ENCODE data around the gene MAT1A. TPM values are rescaled to one million over a fixed set of nuclear protein-coding genes. Genes with fewer than 3 reads are reported as not detected.

The MAT1A gene
- total and polyA plus RNA-seq, 2 of the 13 experiments (the other 11 are each of a cell fraction or from before 2014, with no cell fraction given) = 57.1 to 76.9 TPM

DNA sequence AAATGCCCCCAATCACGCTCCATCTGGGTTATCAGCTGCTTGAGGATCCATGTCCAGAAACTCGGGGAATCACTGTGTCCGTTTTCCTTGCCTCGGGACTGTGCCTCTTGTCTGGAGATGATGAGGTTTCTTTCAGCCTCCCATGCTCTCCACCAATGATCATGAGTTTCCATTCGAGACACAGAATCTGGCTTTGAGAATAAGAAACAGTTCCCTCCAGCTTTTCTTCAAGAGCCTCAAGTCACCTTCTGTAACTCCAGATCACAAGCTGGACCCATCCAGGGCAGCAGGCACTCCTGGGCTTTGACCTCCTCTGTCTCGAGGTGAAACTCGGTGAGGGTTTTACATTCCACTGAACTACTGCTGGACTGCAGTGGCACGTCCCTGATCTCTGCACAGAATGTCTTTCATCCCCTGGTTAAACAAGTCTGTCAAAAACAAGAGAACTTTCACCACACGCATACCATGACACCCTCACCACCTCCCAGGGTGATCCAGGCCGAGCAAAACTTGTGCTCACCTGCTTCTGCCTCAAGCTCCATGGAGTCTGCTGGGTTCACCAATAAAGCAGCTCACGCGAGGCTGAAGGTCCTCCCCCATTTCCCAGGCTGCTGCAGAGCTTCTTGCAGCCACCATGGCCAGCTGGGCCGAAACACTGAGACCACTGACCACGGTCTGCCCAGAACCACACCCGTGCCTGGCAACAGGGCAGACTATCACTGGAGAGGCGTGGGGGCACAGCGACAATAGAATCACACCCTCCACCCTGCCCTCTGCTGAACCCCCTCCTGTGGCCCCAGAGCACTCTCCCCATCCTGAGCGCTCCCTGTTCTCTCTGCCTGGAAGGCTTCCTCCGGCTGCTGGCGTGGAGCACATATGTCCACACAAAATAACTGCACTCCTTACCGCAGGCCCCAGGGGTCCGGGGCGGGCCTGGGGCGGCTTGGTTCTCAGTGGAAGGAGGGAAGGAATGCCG lies 25.1 kb downstream of the MAT1A start (continued):
- TF ChIP-seq EP300 (IDR thresholded peaks at IDR 0.05; ENCODE audit: low read depth in 2 of 2, low read length in 2 of 2) (peak in 1 of 2 experiments; percentile 73; a peak in 2 of 4 replicates), EP300 (CRISPR knock-in tag; IDR thresholded peaks at IDR 0.05; ENCODE audit: borderline replicate concordance) (peak; percentile 63; the same call in 1 of the 2 replicates), SNAI1 (CRISPR knock-in tag; IDR thresholded peaks at IDR 0.05; ENCODE audit: borderline replicate concordance) (no peak), HDAC1 (CRISPR knock-in tag; IDR thresholded peaks at IDR 0.05) (0 out of 2 replicates have a peak, but pooled peaks have one; percentile 52), ZNF3 (CRISPR knock-in tag; IDR thresholded peaks at IDR 0.05) (no peak), ZIK1 (CRISPR knock-in tag; IDR thresholded peaks at IDR 0.05; ENCODE audit: borderline replicate concordance, low read depth) (peak; percentile 77; the same call in 1 of the 2 replicates), HNF1B (CRISPR knock-in tag; IDR thresholded peaks at IDR 0.05) (peak; percentile 63), MTF2 (CRISPR knock-in tag; IDR thresholded peaks at IDR 0.05; ENCODE audit: borderline replicate concordance) (no peak), ZNF790 (CRISPR knock-in tag; IDR thresholded peaks at IDR 0.05; ENCODE audit: borderline replicate concordance) (no peak), HOXA3 (CRISPR knock-in tag; IDR thresholded peaks at IDR 0.05) (peak; percentile 69; the same call in 1 of the 2 replicates), ZNF414 (CRISPR knock-in tag; IDR thresholded peaks at IDR 0.05) (no peak), ZSCAN31 (CRISPR knock-in tag; IDR thresholded peaks at IDR 0.05; ENCODE audit: low read depth) (0 out of 2 replicates have a peak, but pooled peaks have one; percentile 47), MNT (IDR thresholded peaks at IDR 0.05) (no peak), GABPB1 (CRISPR knock-in tag; IDR thresholded peaks at IDR 0.05) (0 out of 2 replicates have a peak, but pooled peaks have one; percentile 16), HNF4G (IDR thresholded peaks at IDR 0.05; ENCODE audit: borderline replicate concordance, low read depth, low read length) (peak; percentile 46; the same call in 1 of the 2 replicates), HNF4G (CRISPR knock-in tag; IDR thresholded peaks at IDR 0.05; ENCODE audit: borderline replicate concordance, low read depth) (peak; percentile 50; the same call in 1 of the 2 replicates), ZNF780A (CRISPR knock-in tag; IDR thresholded peaks at IDR 0.05) (peak; percentile 31; the same call in 1 of the 2 replicates), MEIS1 (CRISPR knock-in tag; IDR thresholded peaks at IDR 0.05; ENCODE audit: borderline replicate concordance) (peak; percentile 82; the same call in 1 of the 2 replicates), MED8 (CRISPR knock-in tag; IDR thresholded peaks at IDR 0.05; ENCODE audit: insufficient replicate concordance) (no peak), ZBTB7B (CRISPR knock-in tag; IDR thresholded peaks at IDR 0.05) (peak; percentile 43; the same call in 1 of the 2 replicates), KDM2A (CRISPR knock-in tag; IDR thresholded peaks at IDR 0.05; ENCODE audit: borderline replicate concordance, low read depth) (peak; percentile 39; the same call in 1 of the 2 replicates), PHF8 (CRISPR knock-in tag; IDR thresholded peaks at IDR 0.05) (no peak), NCOA5 (CRISPR knock-in tag; IDR thresholded peaks at IDR 0.05) (no peak)
- TF ChIP-seq, protein P1, sequence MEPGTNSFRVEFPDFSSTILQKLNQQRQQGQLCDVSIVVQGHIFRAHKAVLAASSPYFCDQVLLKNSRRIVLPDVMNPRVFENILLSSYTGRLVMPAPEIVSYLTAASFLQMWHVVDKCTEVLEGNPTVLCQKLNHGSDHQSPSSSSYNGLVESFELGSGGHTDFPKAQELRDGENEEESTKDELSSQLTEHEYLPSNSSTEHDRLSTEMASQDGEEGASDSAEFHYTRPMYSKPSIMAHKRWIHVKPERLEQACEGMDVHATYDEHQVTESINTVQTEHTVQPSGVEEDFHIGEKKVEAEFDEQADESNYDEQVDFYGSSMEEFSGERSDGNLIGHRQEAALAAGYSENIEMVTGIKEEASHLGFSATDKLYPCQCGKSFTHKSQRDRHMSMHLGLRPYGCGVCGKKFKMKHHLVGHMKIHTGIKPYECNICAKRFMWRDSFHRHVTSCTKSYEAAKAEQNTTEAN (CRISPR knock-in tag; conservative IDR thresholded peaks at IDR 0.05) = peak; percentile 15; the same call in 1 of the 2 replicates

All from HepG2 (cell line).